T-cell (primary cell): ENCODE data around the gene TIMP3. TPM values are rescaled to one million over a fixed set of nuclear protein-coding genes. Genes with fewer than 3 reads are reported as not detected.

ENCODE experiments used
- ATAC-seq, 4 experiments: fragments of 200-7000 bp in 3 of 4; fragments of 150-1000 bp in 1 of 4; cut with Tn5 transposase; replicated peaks in 1 of 4; 1 replicate in 3 of 4; 2 replicates in 1 of 4; pipeline ENCODE4 v1.10.0; 2021; ENCODE audit warnings: moderate library complexity in 3 of 4, mild to moderate bottlenecking in 2 of 4, moderate number of reproducible peaks in 1 of 4
- CTCF ChIA-PET, 2 donors: fragments of 300-600 bp; sonication (Branson Sonifier 250); formaldehyde crosslinking; loops; one replicate each; lab custom pipeline; 2022; ENCODE audit warnings: antibody characterized with exemption in 2 of 2; lab: Charles Lee
- POLR2A ChIA-PET, 2 donors: fragments of 300-600 bp; sonication (Branson Sonifier 250); formaldehyde crosslinking; loops; one replicate each; lab custom pipeline; 2022; ENCODE audit warnings: antibody characterized with exemption in 2 of 2; lab: Charles Lee
- DNase-seq, 35 experiments: peaks; one replicate each; pipeline versions ENCODE4 v3.0.0 to v3.0.0-alpha.2; 2013 to 2023
- H3K27ac ChIP-seq: one replicate; pipeline ENCODE4 v1.5.1; 2013; ENCODE audit warnings: low read length
- H3K27me3 ChIP-seq, 2 experiments: replicated peaks in 1 of 2; 1 replicate in 1 of 2; 2 replicates in 1 of 2; pipeline versions ENCODE4 v1.6.1 to v1.7.0; 2013; ENCODE audit warnings: low read length in 1 of 2, mixed read lengths in 1 of 2; ENCODE audit not compliant: control insufficient read depth in 2 of 2, insufficient read depth in 2 of 2; ENCODE audit errors: extremely low read depth in 1 of 2
- H3K36me3 ChIP-seq, 2 donors: 1 replicate in 1 of 2; 2 replicates in 1 of 2; pipeline versions ENCODE4 v1.6.1 to v1.7.0; 2013; ENCODE audit warnings: low read length in 1 of 2; ENCODE audit not compliant: control insufficient read depth in 2 of 2, insufficient read depth in 1 of 2; ENCODE audit errors: extremely low read depth in 1 of 2
- H3K4me1 ChIP-seq, 2 experiments: 1 replicate in 1 of 2; 2 replicates in 1 of 2; pipeline versions ENCODE4 v1.6.1 to v1.7.0; 2013; ENCODE audit warnings: low read length in 2 of 2, mixed read lengths in 1 of 2; ENCODE audit not compliant: insufficient read depth in 2 of 2, control insufficient read depth in 1 of 2; ENCODE audit errors: extremely low read depth in 1 of 2
- H3K4me3 ChIP-seq, 2 donors: 1 replicate in 1 of 2; 2 replicates in 1 of 2; pipeline versions ENCODE4 v1.5.1 to v1.7.0; 2013; ENCODE audit warnings: mild to moderate bottlenecking in 2 of 2, low read length in 1 of 2, moderate library complexity in 1 of 2; ENCODE audit not compliant: control insufficient read depth in 1 of 2; ENCODE audit errors: extremely low read depth in 1 of 2
- H3K9me3 ChIP-seq: 2 replicates; pipeline ENCODE4 v1.7.0; 2013
- H3K27ac Mint-ChIP-seq, 2 donors: one replicate each; pipeline ENCODE4 v1.8.0; 2020 to 2021; ENCODE audit warnings: mild to moderate bottlenecking in 2 of 2, mixed read lengths in 2 of 2
- H3K27me3 Mint-ChIP-seq, 2 donors: one replicate each; pipeline ENCODE4 v1.8.0; 2021 to 2022; ENCODE audit warnings: mixed read lengths in 2 of 2
- H3K36me3 Mint-ChIP-seq: one replicate; pipeline ENCODE4 v1.8.0; 2021; ENCODE audit warnings: mixed read lengths
- H3K4me1 Mint-ChIP-seq, 3 donors: one replicate each; pipeline ENCODE4 v1.8.0; 2020 to 2022; ENCODE audit warnings: mixed read lengths in 3 of 3, mild to moderate bottlenecking in 1 of 3
- H3K4me3 Mint-ChIP-seq, 3 donors: one replicate each; pipeline ENCODE4 v1.8.0; 2020 to 2022; ENCODE audit warnings: mild to moderate bottlenecking in 3 of 3, mixed read lengths in 3 of 3, moderate library complexity in 3 of 3
- H3K9me3 Mint-ChIP-seq, 3 donors: one replicate each; pipeline ENCODE4 v1.8.0; 2020 to 2022; ENCODE audit warnings: mixed read lengths in 3 of 3
- WGBS: methylation state at CpG from one replicate; pipeline ENCODE4 v1.1.5; 2013; ENCODE audit warnings: missing lambda C conversion rate; ENCODE audit not compliant: insufficient coverage; 5-methylcytosine and 5-hydroxymethylcytosine counted together
- total RNA-seq, 35 experiments: library from RNA in 6 of 35; stranded (reverse) in 6 of 35; fragments of 120-200 nt in 1 of 35; gene quantifications; one replicate each; pipeline versions ENCODE4 v1.2.1 to v1.2.4 and lab custom pipeline; 2013 to 2026

TIMP3 gene
- total RNA-seq, 5 donors from 2014 or later (not counting 1 experiment from before 2014, with no cell fraction given), result 0.07 to 1.7 (median 1.1) TPM

- no peak for ATAC-seq
- CTCF ChIA-PET, result no interaction called here
- peaks cover 0 to 27% of the 10 kb centered on the region in 2 experiments for H3K27me3 ChIP-seq
- Mint-ChIP-seq H3K27me3 (peaks cover 5 to 17% of the 10 kb centered on the region in 2 donors), H3K27ac (no peak overlapping the region), H3K36me3 (no peaks in the 10 kb centered on the region), H3K4me1 (no peaks in the 10 kb centered on the region), H3K4me3 (no peak overlapping the region), H3K9me3 (no peaks in the 10 kb centered on the region)
- no peaks in the 10 kb centered on the region for H3K4me1 ChIP-seq
- no peaks in the 10 kb centered on the region for H3K36me3 ChIP-seq
- no peak overlapping the region for H3K27ac ChIP-seq
- no CpG with 5 or more reads among the region's 2 CpGs for whole genome bisulfite sequencing
- no peak for DNase-seq
- POLR2A ChIA-PET, result no interaction called here
- no peaks in the 10 kb centered on the region for H3K9me3 ChIP-seq
- H3K4me3 ChIP-seq, result no peak overlapping the region
Observed at GRCh38 chr22:32853662-32854061, 52.2 kb downstream of the TIMP3 start.

GRCh38 chr22:32854351-32854804, 52.9 kb downstream of the TIMP3 start:
- no peak overlapping the region for H3K4me3 ChIP-seq
- H3K9me3 ChIP-seq, result no peaks in the 10 kb centered on the region
- no peak overlapping the region for H3K4me3 Mint-ChIP-seq
- H3K27me3 Mint-ChIP-seq, result peaks cover 5 to 14% of the 10 kb centered on the region in 2 donors
- no peak overlapping the region for H3K27ac ChIP-seq
- ChIA-PET CTCF (no interaction called here), POLR2A (no interaction called here)
- DNase-seq, result no peak
- ATAC-seq, result no peak
- H3K36me3 ChIP-seq, result no peaks in the 10 kb centered on the region
- H3K4me1 ChIP-seq, result no peaks in the 10 kb centered on the region
- H3K36me3 Mint-ChIP-seq, result no peaks in the 10 kb centered on the region
- H3K27me3 ChIP-seq, result peaks cover 0 to 22% of the 10 kb centered on the region in 2 experiments
- no peaks in the 10 kb centered on the region for H3K4me1 Mint-ChIP-seq
- 88% methylated on average over 8 of the region's 14 CpGs for WGBS
- H3K27ac Mint-ChIP-seq, result no peak overlapping the region
- H3K9me3 Mint-ChIP-seq, result no peaks in the 10 kb centered on the region

GRCh38 chr22:32855045-32855756, 53.7 kb downstream of the TIMP3 start:
- H3K4me1 Mint-ChIP-seq, result no peaks in the 10 kb centered on the region
- H3K27me3 Mint-ChIP-seq, result peaks cover 5 to 14% of the 10 kb centered on the region in 2 donors

GRCh38 chr22:32858121-32858703, 56.7 kb downstream of the TIMP3 start:
- POLR2A ChIA-PET, result no interaction called here
- H3K4me1 Mint-ChIP-seq, result no peaks in the 10 kb centered on the region

More at GRCh38 chr22:32855045-32855756, 53.7 kb downstream of the TIMP3 start:
- no peaks in the 10 kb centered on the region for H3K4me1 ChIP-seq
- Mint-ChIP-seq H3K36me3 (no peaks in the 10 kb centered on the region), H3K4me3 (no peak overlapping the region), H3K27ac (no peak overlapping the region), H3K9me3 (no peaks in the 10 kb centered on the region)
- H3K27me3 ChIP-seq, result peaks cover 0 to 20% of the 10 kb centered on the region in 2 experiments
- ChIA-PET POLR2A (no interaction called here), CTCF (no interaction called here)
- no peaks in the 10 kb centered on the region for H3K36me3 ChIP-seq
- no peak overlapping the region for H3K27ac ChIP-seq
- 89% methylated on average over 5 of the region's 8 CpGs for WGBS
- H3K4me3 ChIP-seq, result no peak overlapping the region
- no peaks in the 10 kb centered on the region for H3K9me3 ChIP-seq
- no peak for DNase-seq
- ATAC-seq, result no peak

GRCh38 chr22:32858957-32859356, 57.5 kb downstream of the TIMP3 start:
- H3K36me3 Mint-ChIP-seq, result no peaks in the 10 kb centered on the region
- Histone ChIP-seq H3K36me3 (no peaks in the 10 kb centered on the region), H3K9me3 (no peaks in the 10 kb centered on the region)

More at GRCh38 chr22:32858121-32858703, 56.7 kb downstream of the TIMP3 start:
- 83% methylated on average over 3 of the region's 3 CpGs for WGBS
- Histone ChIP-seq H3K27ac (no peak overlapping the region), H3K36me3 (no peaks in the 10 kb centered on the region), H3K9me3 (no peaks in the 10 kb centered on the region), H3K27me3 (peaks cover 0 to 12% of the 10 kb centered on the region in 2 experiments), H3K4me3 (no peak overlapping the region), H3K4me1 (no peaks in the 10 kb centered on the region)
- CTCF ChIA-PET, result no interaction called here
- H3K27me3 Mint-ChIP-seq, result peaks cover 2 to 7% of the 10 kb centered on the region in 2 donors
- ATAC-seq (no peak), DNase-seq (no peak)
- H3K4me3 Mint-ChIP-seq, result no peak overlapping the region
- H3K27ac Mint-ChIP-seq, result no peak overlapping the region
- no peaks in the 10 kb centered on the region for H3K9me3 Mint-ChIP-seq
- H3K36me3 Mint-ChIP-seq, result no peaks in the 10 kb centered on the region

GRCh38 chr22:32859743-32860142, 58.2 kb downstream of the TIMP3 start:
- ATAC-seq (no peak), DNase-seq (no peak)
- H3K9me3 ChIP-seq, result no peaks in the 10 kb centered on the region
- H3K36me3 ChIP-seq, result no peaks in the 10 kb centered on the region
- Mint-ChIP-seq H3K36me3 (no peaks in the 10 kb centered on the region), H3K4me1 (no peaks in the 10 kb centered on the region), H3K27me3 (peaks cover 2 to 7% of the 10 kb centered on the region in 2 donors), H3K9me3 (no peaks in the 10 kb centered on the region), H3K27ac (no peak overlapping the region), H3K4me3 (no peak overlapping the region)
- H3K27ac ChIP-seq, result no peak overlapping the region
- no peaks in the 10 kb centered on the region for H3K4me1 ChIP-seq
- H3K4me3 ChIP-seq, result no peak overlapping the region
- H3K27me3 ChIP-seq, result peaks cover 0 to 8% of the 10 kb centered on the region in 2 experiments
- ChIA-PET POLR2A (no interaction called here), CTCF (no interaction called here)
- WGBS, result no CpG with 5 or more reads among the region's 1 CpG

More at GRCh38 chr22:32858957-32859356, 57.5 kb downstream of the TIMP3 start:
- ChIA-PET CTCF (no interaction called here), POLR2A (no interaction called here)
- no peak for DNase-seq
- WGBS, result 89% methylated on average over 8 of the region's 9 CpGs
- H3K27me3 ChIP-seq, result peaks cover 0 to 12% of the 10 kb centered on the region in 2 experiments
- H3K9me3 Mint-ChIP-seq, result no peaks in the 10 kb centered on the region
- H3K4me3 Mint-ChIP-seq, result no peak overlapping the region
- no peak overlapping the region for H3K4me3 ChIP-seq
- no peaks in the 10 kb centered on the region for H3K4me1 ChIP-seq
- no peaks in the 10 kb centered on the region for H3K4me1 Mint-ChIP-seq
- H3K27ac Mint-ChIP-seq, result no peak overlapping the region
- peaks cover 2 to 7% of the 10 kb centered on the region in 2 donors for H3K27me3 Mint-ChIP-seq
- no peak for ATAC-seq
- H3K27ac ChIP-seq, result no peak overlapping the region
